GM12801 (cell line): ENCODE data around the gene ITIH3.

Source experiments
- CTCF ChIP-seq: IDR thresholded peaks from one replicate; pipeline ENCODE4 v1.5.1; 2011; ENCODE audit warnings: control low read depth; ENCODE audit not compliant: insufficient read length; ENCODE audit errors: extremely low read depth

ITIH3 gene

GRCh38 chr3:52845691-52846431 lies 51.3 kb downstream of the ITIH3 start:
- no peak for TF ChIP-seq CTCF

- no peak for TF ChIP-seq CTCF
Measured at GRCh38 chr3:52846432-52846965, 51.9 kb downstream of the ITIH3 start.

DNA sequence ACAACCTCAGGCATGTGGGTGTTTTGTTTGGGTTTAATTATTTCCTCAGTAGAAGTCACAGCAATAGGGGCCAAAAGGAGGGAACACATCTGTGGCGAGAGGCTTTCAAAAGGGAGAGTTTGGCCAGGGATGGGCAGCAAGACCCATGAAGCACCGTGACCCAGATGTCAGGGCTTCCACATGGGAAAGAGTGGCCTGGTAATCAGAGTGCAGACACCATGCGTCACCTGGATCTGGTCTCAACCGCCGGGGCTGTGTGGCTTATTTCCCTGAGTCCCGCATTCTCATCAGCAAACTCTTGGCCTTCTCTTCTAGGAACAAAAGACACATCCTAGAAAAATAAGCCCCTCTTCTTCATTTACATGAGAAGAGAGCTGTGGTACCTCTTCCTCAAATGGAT lies 52.6 kb downstream of the ITIH3 start:
- TF ChIP-seq CTCF, result no peak

DNA sequence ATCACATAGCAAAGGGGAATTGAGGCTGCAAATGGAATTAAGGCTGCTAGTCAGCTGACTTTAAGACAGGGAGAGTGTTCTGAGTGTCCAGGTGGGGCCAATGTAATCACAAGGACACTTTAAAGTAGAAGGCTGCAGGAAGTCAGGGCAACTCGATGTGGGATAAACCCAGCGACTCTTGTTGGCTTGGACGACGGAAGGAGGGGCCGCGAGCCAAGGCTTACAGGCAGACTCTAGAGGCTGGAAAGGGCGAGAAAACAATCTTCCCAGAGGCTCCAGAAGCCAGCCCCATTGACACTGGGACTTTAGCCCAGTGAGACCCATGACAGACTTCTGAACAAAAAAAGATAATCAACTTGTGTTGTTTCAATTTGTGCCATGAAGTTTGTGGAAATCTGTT lies 53.1 kb downstream of the ITIH3 start:
- no peak for TF ChIP-seq CTCF

GRCh38 chr3:52848617-52849016 lies 54.0 kb downstream of the ITIH3 start:
- no peak for TF ChIP-seq CTCF

GRCh38 chr3:52849656-52850055 lies 55.1 kb downstream of the ITIH3 start:
- no peak for TF ChIP-seq CTCF

DNA sequence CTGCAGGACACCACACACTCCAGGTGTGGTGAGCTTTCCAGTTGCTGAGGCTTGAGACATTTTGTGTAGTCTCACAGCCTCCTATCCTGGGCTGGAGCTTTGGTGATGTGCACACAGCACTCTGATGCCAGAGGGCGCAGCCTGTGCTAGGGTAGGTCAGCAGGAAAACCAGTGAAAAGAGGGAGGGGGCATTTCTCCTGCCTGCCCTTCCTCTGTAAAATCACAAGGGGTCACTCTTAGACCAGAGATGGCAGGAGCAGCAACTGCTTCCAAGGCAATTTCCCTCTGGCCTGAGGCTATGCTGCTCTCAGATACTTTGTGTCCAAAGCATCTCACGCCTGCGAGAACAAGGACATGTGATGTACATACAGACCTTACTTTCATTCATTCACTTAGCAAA lies 56.8 kb downstream of the ITIH3 start:
- no peak for TF ChIP-seq CTCF

- TF ChIP-seq CTCF, result no peak
Measured at GRCh38 chr3:52852419-52852818, 57.8 kb downstream of the ITIH3 start.
